HepG2 (cell line): ENCODE data around the gene PRIMPOL. TPM values are rescaled to one million over a fixed set of nuclear protein-coding genes. Genes with fewer than 3 reads are reported as not detected.

Experiments used
- ATAC-seq: fragments of 200-7000 bp; cut with Tn5 transposase; 3 replicates; pipeline ENCODE4 v1.9.1; 2020; ENCODE audit warnings: mild to moderate bottlenecking, moderate library complexity
- BruUV-seq: library from RNA; stranded (reverse); fragments of 400-500 nt; replicated peaks from 2 replicates; lab custom pipeline; 2021; lab: Mats Ljungman, UMichigan
- CTCF ChIA-PET: fragments of 300-600 bp; formaldehyde crosslinking; extraction: SDS; loops from one replicate; lab custom pipeline; 2021; ENCODE audit warnings: low total read pairs, inconsistent platforms, low intra/inter-chr PET ratio; lab: Yijun Ruan, JAX
- POLR2A ChIA-PET: fragments of 350-600 bp; sonication (Branson Sonifier 250); formaldehyde crosslinking; loops from one replicate; lab custom pipeline; 2020; ENCODE audit warnings: antibody characterized with exemption, inconsistent platforms; lab: Yijun Ruan, JAX
- DNase-seq: peaks from one replicate; pipeline ENCODE4 v3.0.0-alpha.2; 2015; ENCODE audit warnings: low spot score
- FAIRE-seq: peaks from 3 replicates; lab custom pipeline; 2011; peaks lifted over from hg19 to GRCh38; lab: Jason Lieb, UNC
- H2AFZ ChIP-seq: one replicate; pipeline ENCODE4 v1.6.1; 2011; ENCODE audit warnings: low read length, inconsistent platforms
- H3K27ac ChIP-seq: fragments of 300-600 bp; 3 replicates; pipeline ENCODE4 v1.8.0; 2011; ENCODE audit warnings: mixed run types, mild to moderate bottlenecking, mixed read lengths, low read length, inconsistent platforms; ENCODE audit not compliant: insufficient read depth; ENCODE audit errors: extremely low read length
- H3K27me3 ChIP-seq, 2 experiments: fragments of 200-600 bp in 1 of 2; 2 replicates in 1 of 2; 3 replicates in 1 of 2; pipeline versions ENCODE4 v1.6.0 to v1.8.0; 2011; ENCODE audit warnings: low read length in 2 of 2, mild to moderate bottlenecking in 2 of 2, moderate library complexity in 2 of 2, inconsistent platforms in 1 of 2; ENCODE audit not compliant: insufficient read depth in 2 of 2, control insufficient read depth in 1 of 2
- H3K36me3 ChIP-seq, 2 experiments: fragments of 200-600 bp in 1 of 2; replicated peaks in 1 of 2; 2 replicates in 1 of 2; 3 replicates in 1 of 2; pipeline versions ENCODE4 v1.5.1 to v1.8.0; 2011; ENCODE audit warnings: low read length in 2 of 2, inconsistent platforms in 1 of 2; ENCODE audit not compliant: insufficient read depth in 2 of 2, control insufficient read depth in 1 of 2
- H3K4me1 ChIP-seq: 2 replicates; pipeline ENCODE4 v1.5.1; 2012; ENCODE audit warnings: low read length, inconsistent platforms; ENCODE audit not compliant: insufficient read depth
- H3K4me2 ChIP-seq: 2 replicates; pipeline ENCODE4 v1.6.0; 2011; ENCODE audit warnings: low read depth, low read length, inconsistent platforms
- H3K4me3 ChIP-seq, 3 experiments: fragments of 200-600 bp in 1 of 3; sonication (generic), shearing (Covaris generic) in 1 of 3; replicated peaks in 1 of 3; 2 replicates each; pipeline ENCODE4 v1.5.1; 2011 to 2016; ENCODE audit warnings: low read length in 3 of 3, inconsistent platforms in 2 of 3, low read depth in 2 of 3, mild to moderate bottlenecking in 2 of 3, control low read depth in 1 of 3, mixed read lengths in 1 of 3; ENCODE audit not compliant: insufficient read depth in 1 of 3
- H3K79me2 ChIP-seq: one replicate; pipeline ENCODE4 v1.6.1; 2011; ENCODE audit warnings: low read length, inconsistent platforms; ENCODE audit not compliant: insufficient read depth
- H3K9ac ChIP-seq: 2 replicates; pipeline ENCODE4 v1.6.0; 2011; ENCODE audit warnings: mild to moderate bottlenecking, low read depth, low read length, inconsistent platforms; ENCODE audit not compliant: insufficient read depth
- H3K9me3 ChIP-seq: 2 replicates; pipeline ENCODE4 v1.5.1; 2012; ENCODE audit warnings: mild to moderate bottlenecking, low read length
- H4K20me1 ChIP-seq: 2 replicates; pipeline ENCODE4 v1.6.0; 2011; ENCODE audit warnings: inconsistent platforms, mild to moderate bottlenecking, low read length, moderate library complexity; ENCODE audit not compliant: insufficient read depth
- ATAD3A ChIP-seq: sonication (generic); formaldehyde crosslinking; IDR thresholded peaks from 2 replicates; pipeline ENCODE4 v1.4.0; 2020; ENCODE audit warnings: missing genetic modification reagents
- CEBPG ChIP-seq: IDR thresholded peaks from 2 replicates; pipeline ENCODE4 v1.6.1; 2016
- CENPT ChIP-seq: sonication (generic); formaldehyde crosslinking; IDR thresholded peaks from 2 replicates; pipeline ENCODE4 v1.8.0; 2022; ENCODE audit warnings: low read depth, mild to moderate bottlenecking, moderate library complexity, missing genetic modification reagents
- CREBL2 ChIP-seq: sonication (generic); formaldehyde crosslinking; IDR thresholded peaks from 2 replicates; pipeline ENCODE4 v1.8.1; 2023; ENCODE audit warnings: missing genetic modification reagents, mild to moderate bottlenecking, borderline replicate concordance
- KDM6A ChIP-seq: IDR thresholded peaks from 2 replicates; pipeline ENCODE4 v1.6.1; 2016; ENCODE audit warnings: low read depth
- PCBP1 ChIP-seq: fragments of 200-400 bp; formaldehyde crosslinking; IDR thresholded peaks from 2 replicates; pipeline ENCODE4 v1.6.1; 2017; ENCODE audit warnings: mild to moderate bottlenecking, low read depth, low read length, borderline replicate concordance
- SP2 ChIP-seq: sonication (generic); formaldehyde crosslinking; IDR thresholded peaks from 2 replicates; pipeline ENCODE4 v1.5.1; 2020; ENCODE audit warnings: mild to moderate bottlenecking, missing genetic modification reagents
- ZNF225 ChIP-seq: sonication (generic); formaldehyde crosslinking; IDR thresholded peaks from 2 replicates; pipeline ENCODE4 v1.4.0; 2020; ENCODE audit warnings: mild to moderate bottlenecking, missing genetic modification reagents
- ZNF770 ChIP-seq: sonication (generic); formaldehyde crosslinking; IDR thresholded peaks from 2 replicates; pipeline ENCODE4 v1.5.0; 2020; ENCODE audit warnings: mild to moderate bottlenecking, missing genetic modification reagents
- WGBS: methylation state at CpG from one replicate; pipeline ENCODE4 v1.1.6; 2017; ENCODE audit warnings: low lambda C conversion rate; 5-methylcytosine and 5-hydroxymethylcytosine counted together
- in situ Hi-C: cut with HindIII; loops from 2 replicates; pipeline ENCODE4 v1.10.0; 2017; ENCODE audit warnings: low pct_unique_long_range_greater_than_20kb; ENCODE audit not compliant: extremely low pct_ligation_motif_present
- intact Hi-C: fragments of 100-400 bp; cut with micrococcal nuclease; formaldehyde crosslinking; loops from one replicate; pipeline ENCODE4 v1.10.0; 2022; ENCODE audit not compliant: unreplicated experiment
- polyA plus RNA-seq, 8 experiments: library from polyadenylated mRNA; depleted of rRNA in 3 of 8; stranded (reverse) in 7 of 8; unstranded in 1 of 8; fragments of >200 nt; fragmentation: Illumina TruSeq in 4 of 8; extraction: Trizol in 4 of 8; gene quantifications; 2 replicates each; pipeline versions ENCODE4 v1.2.1 to v1.2.3, GENCODE V29; 2011 to 2016; ENCODE audit warnings: low read depth in 4 of 8, missing spikeins in 1 of 8, mixed read lengths in 1 of 8; ENCODE audit not compliant: insufficient read depth in 1 of 8
- total RNA-seq, 5 experiments: library from RNA; depleted of rRNA; stranded (reverse); fragments of >200 nt; fragmentation: Illumina TruSeq; extraction: Trizol; gene quantifications; 2 replicates each; pipeline ENCODE4 v1.2.3, GENCODE V29; 2016; ENCODE audit warnings: low read depth in 1 of 5
- TF ChIP-seq, protein P1 (sequence below): IDR thresholded peaks from 2 replicates; pipeline ENCODE4 v1.4.0; 2020; ENCODE audit warnings: mild to moderate bottlenecking, missing genetic modification reagents
- TF ChIP-seq, protein P2 (sequence below): sonication (generic); formaldehyde crosslinking; IDR thresholded peaks from 2 replicates; pipeline ENCODE4 v1.4.0; 2020; ENCODE audit warnings: missing genetic modification reagents
- TF ChIP-seq, protein P3 (sequence below): sonication (generic); formaldehyde crosslinking; IDR thresholded peaks from 2 replicates; pipeline ENCODE4 v1.8.0; 2022; ENCODE audit warnings: missing genetic modification reagents, low read depth, mild to moderate bottlenecking, borderline replicate concordance

PRIMPOL gene
- total and polyA plus RNA-seq, 2 of the 13 experiments (the other 11 are each of a cell fraction or from before 2014, with no cell fraction given), result 7.3 to 11.0 TPM

DNA sequence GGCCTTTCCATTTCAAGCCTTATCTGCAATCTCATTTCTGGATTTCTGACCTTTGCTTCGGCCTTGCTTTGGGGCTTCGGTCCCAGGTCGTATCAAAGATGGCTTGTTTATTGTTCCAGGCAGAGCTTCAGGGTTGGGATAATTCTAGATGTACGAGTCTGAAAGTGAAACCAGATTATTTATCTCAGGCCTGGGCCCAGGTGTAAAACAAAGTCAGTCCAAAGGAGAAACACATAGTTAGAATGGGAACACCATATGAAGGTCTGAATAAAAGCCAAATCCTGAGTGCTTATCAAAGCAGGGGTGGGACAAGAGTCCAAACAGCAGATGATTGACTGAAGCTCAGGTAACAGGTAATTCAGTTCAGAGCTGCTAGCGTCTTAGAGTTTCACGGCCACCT, 17.1 kb downstream of the PRIMPOL start:
- Histone ChIP-seq H2AFZ (no peak overlapping the region), H3K9ac (no peak overlapping the region), H3K4me1 (no peaks in the 10 kb centered on the region), H3K36me3 (peaks cover 4 to 14% of the 10 kb centered on the region in 2 experiments; a peak in 2 of 5 replicates), H3K9me3 (no peaks in the 10 kb centered on the region), H3K79me2 (no peaks in the 10 kb centered on the region), H3K4me2 (no peak overlapping the region), H3K4me3 (no peak overlapping the region), H4K20me1 (no peaks in the 10 kb centered on the region), H3K27ac (no peak overlapping the region), H3K27me3 (no peaks in the 10 kb centered on the region)
- ChIA-PET POLR2A (interaction anchor here (0.7 kb wide), 1 partner anchor 17 kb away, joined by 5 read pairs; the partner anchor contains the start of genes CASP3 and PRIMPOL), CTCF (no interaction called here)
- DNase-seq (no peak), FAIRE-seq (no peak), ATAC-seq (no peak)
- TF ChIP-seq KDM6A (no peak), CREBL2 (CRISPR knock-in tag) (no peak), PCBP1 (no peak), CEBPG (CRISPR knock-in tag) (no peak), ZNF770 (CRISPR knock-in tag) (no peak), ZNF225 (CRISPR knock-in tag) (no peak), SP2 (no peak), ATAD3A (CRISPR knock-in tag) (no peak), CENPT (CRISPR knock-in tag) (no peak)
- TF ChIP-seq, protein P1, sequence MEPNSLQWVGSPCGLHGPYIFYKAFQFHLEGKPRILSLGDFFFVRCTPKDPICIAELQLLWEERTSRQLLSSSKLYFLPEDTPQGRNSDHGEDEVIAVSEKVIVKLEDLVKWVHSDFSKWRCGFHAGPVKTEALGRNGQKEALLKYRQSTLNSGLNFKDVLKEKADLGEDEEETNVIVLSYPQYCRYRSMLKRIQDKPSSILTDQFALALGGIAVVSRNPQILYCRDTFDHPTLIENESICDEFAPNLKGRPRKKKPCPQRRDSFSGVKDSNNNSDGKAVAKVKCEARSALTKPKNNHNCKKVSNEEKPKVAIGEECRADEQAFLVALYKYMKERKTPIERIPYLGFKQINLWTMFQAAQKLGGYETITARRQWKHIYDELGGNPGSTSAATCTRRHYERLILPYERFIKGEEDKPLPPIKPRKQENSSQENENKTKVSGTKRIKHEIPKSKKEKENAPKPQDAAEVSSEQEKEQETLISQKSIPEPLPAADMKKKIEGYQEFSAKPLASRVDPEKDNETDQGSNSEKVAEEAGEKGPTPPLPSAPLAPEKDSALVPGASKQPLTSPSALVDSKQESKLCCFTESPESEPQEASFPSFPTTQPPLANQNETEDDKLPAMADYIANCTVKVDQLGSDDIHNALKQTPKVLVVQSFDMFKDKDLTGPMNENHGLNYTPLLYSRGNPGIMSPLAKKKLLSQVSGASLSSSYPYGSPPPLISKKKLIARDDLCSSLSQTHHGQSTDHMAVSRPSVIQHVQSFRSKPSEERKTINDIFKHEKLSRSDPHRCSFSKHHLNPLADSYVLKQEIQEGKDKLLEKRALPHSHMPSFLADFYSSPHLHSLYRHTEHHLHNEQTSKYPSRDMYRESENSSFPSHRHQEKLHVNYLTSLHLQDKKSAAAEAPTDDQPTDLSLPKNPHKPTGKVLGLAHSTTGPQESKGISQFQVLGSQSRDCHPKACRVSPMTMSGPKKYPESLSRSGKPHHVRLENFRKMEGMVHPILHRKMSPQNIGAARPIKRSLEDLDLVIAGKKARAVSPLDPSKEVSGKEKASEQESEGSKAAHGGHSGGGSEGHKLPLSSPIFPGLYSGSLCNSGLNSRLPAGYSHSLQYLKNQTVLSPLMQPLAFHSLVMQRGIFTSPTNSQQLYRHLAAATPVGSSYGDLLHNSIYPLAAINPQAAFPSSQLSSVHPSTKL (CRISPR knock-in tag), result no peak
- TF ChIP-seq, protein P2, sequence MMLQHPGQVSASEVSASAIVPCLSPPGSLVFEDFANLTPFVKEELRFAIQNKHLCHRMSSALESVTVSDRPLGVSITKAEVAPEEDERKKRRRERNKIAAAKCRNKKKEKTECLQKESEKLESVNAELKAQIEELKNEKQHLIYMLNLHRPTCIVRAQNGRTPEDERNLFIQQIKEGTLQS (CRISPR knock-in tag), result no peak
- TF ChIP-seq, protein P3, sequence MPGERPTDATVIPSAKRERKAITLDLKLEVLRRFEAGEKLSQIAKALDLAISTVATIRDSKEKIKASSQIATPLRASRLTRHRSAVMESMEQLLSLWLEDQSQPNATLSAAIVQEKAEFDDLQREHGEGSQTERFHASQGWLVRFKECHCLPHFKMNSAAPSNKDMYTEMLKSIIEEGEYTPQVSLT (CRISPR knock-in tag), result no peak
- 76% methylated on average over 6 of the region's 6 CpGs for WGBS
- in situ Hi-C loops (no loop called here), intact Hi-C loops (no loop called here)
- BruUV-seq, result no TSS peak
